ENCODE measurements around the gene PAIP2B. TPM values are rescaled to one million over a fixed set of nuclear protein-coding genes. Genes with fewer than 3 reads are reported as not detected.

The PAIP2B gene
- total RNA-seq, 2 experiments from 2014 or later = 1.7 to 1.8 TPM

Other genes with a start within 250 kb of the PAIP2B start
- not detected for gene ANKRD53, start 248.5 kb downstream of the PAIP2B start, total RNA-seq
- 10 to 100 TPM; 34.8 to 35.8 TPM for gene TEX261, start 232.2 kb downstream of the PAIP2B start, total RNA-seq
- gene NAGK, start 158.5 kb downstream of the PAIP2B start, total RNA-seq = 10 to 100 TPM; 66.1 to 67.5 TPM
- 10 to 100 TPM; 18.1 to 19.1 TPM for gene MCEE, start 96.9 kb downstream of the PAIP2B start, total RNA-seq
- 10 to 100 TPM; 25.5 to 26.2 TPM for gene MPHOSPH10, start 96.5 kb downstream of the PAIP2B start, total RNA-seq
- gene ZNF638, start 104.7 kb upstream of the PAIP2B start, total RNA-seq = 10 to 100 TPM; 78.6 to 79.3 TPM
- not detected for gene DYSF, start 226.5 kb upstream of the PAIP2B start, total RNA-seq

All from activated CD4-positive, alpha-beta memory T cell treated with anti-CD3 and anti-CD28 coated beads, Interleukin-2, amount 10 ng/mL, durations not matched to agents 7 days and 5 days (primary cell).